SK-N-MC (cell line): ENCODE results near the gene ZNF107.
"Not testable (repeated sequence)": the region's sequence is repeated elsewhere in the genome, so short reads cannot be mapped to it uniquely, and the experiment has no call there.

Experiments
- DNase-seq: peaks from one replicate; pipeline ENCODE4 v3.0.0-alpha.2; 2011; ENCODE audit warnings: low read depth, low spot score
- H3K27ac ChIP-seq: fragments of 200-600 bp; sonication (generic); 2 replicates; pipeline ENCODE4 v1.5.1; 2016; ENCODE audit warnings: mixed run types
- H3K36me3 ChIP-seq: fragments of 200-600 bp; sonication (generic); 2 replicates; pipeline ENCODE4 v1.6.1; 2017; ENCODE audit warnings: antibody characterized with exemption, low read length, mixed read lengths; ENCODE audit not compliant: insufficient read depth
- H3K4me3 ChIP-seq: fragments of 200-600 bp; sonication (generic); 2 replicates; pipeline ENCODE4 v1.5.1; 2016
- H3K9ac ChIP-seq: fragments of 200-600 bp; sonication (generic); 2 replicates; pipeline ENCODE4 v1.8.0; 2017; ENCODE audit warnings: mixed run types, mixed read lengths; ENCODE audit not compliant: insufficient read length
- H3K9me3 ChIP-seq: fragments of 200-600 bp; sonication (generic); 2 replicates; pipeline ENCODE4 v1.6.1; 2017; ENCODE audit warnings: low read depth, mild to moderate bottlenecking, antibody characterized with exemption, low read length, moderate library complexity, mixed read lengths
- EZH2 ChIP-seq: fragments of 200-600 bp; sonication (generic); IDR thresholded peaks from one replicate; pipeline ENCODE4 v1.6.1; 2017; ENCODE audit warnings: antibody characterized with exemption
- FOXP2 ChIP-seq: optimal IDR thresholded peaks from 2 replicates; pipeline ENCODE3; 2011; ENCODE audit warnings: mild to moderate bottlenecking, moderate library complexity; ENCODE audit not compliant: insufficient read depth; ENCODE audit errors: extremely low read length, control extremely low read depth
- POLR2AphosphoS5 ChIP-seq: IDR thresholded peaks from 2 replicates; pipeline ENCODE4 v1.6.1; 2012; ENCODE audit warnings: mild to moderate bottlenecking, low read depth, low read length, borderline replicate concordance

Gene ZNF107

GRCh38 chr7:64686493-64687184, 20.7 kb downstream of the ZNF107 start:
- DNase-seq: no peak

GRCh38 chr7:64687249-64687648, 21.3 kb downstream of the ZNF107 start:
- TF ChIP-seq POLR2AphosphoS5 (no peak), EZH2 (no peak), FOXP2 (no peak)
- DNase-seq: no peak
- no peaks in the 10 kb centered on the region for H3K9me3 ChIP-seq
- H3K36me3 ChIP-seq: peaks cover 74% of the 10 kb centered on the region
- H3K9ac ChIP-seq: no peak overlapping the region
- no peak overlapping the region for H3K4me3 ChIP-seq
- H3K27ac ChIP-seq: no peak overlapping the region

More at GRCh38 chr7:64686493-64687184, 20.7 kb downstream of the ZNF107 start:
- TF ChIP-seq EZH2 (no peak), POLR2AphosphoS5 (no peak), FOXP2 (no peak)
- H3K27ac ChIP-seq: no peak overlapping the region
- H3K9me3 ChIP-seq: 0 out of 2 replicates have a peak, but pooled peaks cover 2% of the 10 kb centered on the region
- peaks cover 74% of the 10 kb centered on the region for H3K36me3 ChIP-seq
- no peak overlapping the region for H3K4me3 ChIP-seq
- H3K9ac ChIP-seq: no peak overlapping the region

- no peak overlapping the region for H3K4me3 ChIP-seq
- H3K36me3 ChIP-seq: peaks cover 67% of the 10 kb centered on the region
- no peaks in the 10 kb centered on the region; the same call in 1 of the 2 replicates for H3K9me3 ChIP-seq
- H3K27ac ChIP-seq: no peak overlapping the region
- TF ChIP-seq EZH2 (no peak), POLR2AphosphoS5 (no peak), FOXP2 (no peak)
- no peak for DNase-seq
- H3K9ac ChIP-seq: no peak overlapping the region
Observed at GRCh38 chr7:64688988-64689387, 23.1 kb downstream of the ZNF107 start.

- Histone ChIP-seq H3K27ac (no peak overlapping the region), H3K36me3 (peaks cover 54% of the 10 kb centered on the region), H3K4me3 (no peak overlapping the region), H3K9me3 (no peaks in the 10 kb centered on the region; the same call in 1 of the 2 replicates), H3K9ac (no peak overlapping the region)
- TF ChIP-seq FOXP2 (no peak), POLR2AphosphoS5 (no peak), EZH2 (no peak)
- no peak for DNase-seq
Observed at GRCh38 chr7:64691831-64692230, 25.9 kb downstream of the ZNF107 start.

GRCh38 chr7:64697863-64698262, 31.9 kb downstream of the ZNF107 start:
- H3K36me3 ChIP-seq: peaks cover 28% of the 10 kb centered on the region
- not testable (repeated sequence) for H3K9ac ChIP-seq, H3K27ac ChIP-seq, H3K4me3 ChIP-seq, DNase-seq, H3K9me3 ChIP-seq

- Histone ChIP-seq H3K9me3 (peaks cover 16% of the 10 kb centered on the region), H3K4me3 (no peak overlapping the region), H3K36me3 (peaks cover 14% of the 10 kb centered on the region; the same call in 1 of the 2 replicates), H3K9ac (no peak overlapping the region), H3K27ac (no peak overlapping the region)
- TF ChIP-seq EZH2 (no peak), FOXP2 (no peak), POLR2AphosphoS5 (no peak)
- no peak for DNase-seq
Observed at GRCh38 chr7:64706625-64707292, 40.8 kb downstream of the ZNF107 start.

- H3K27ac ChIP-seq, H3K9me3 ChIP-seq, H3K9ac ChIP-seq, DNase-seq, H3K36me3 ChIP-seq, H3K4me3 ChIP-seq: not testable (repeated sequence)
Observed at GRCh38 chr7:64717896-64718295, 52.0 kb downstream of the ZNF107 start.

- Histone ChIP-seq H3K27ac (no peak overlapping the region), H3K9ac (no peak overlapping the region), H3K9me3 (no peaks in the 10 kb centered on the region), H3K4me3 (no peak overlapping the region), H3K36me3 (no peaks in the 10 kb centered on the region)
- TF ChIP-seq POLR2AphosphoS5: no peak
- no peak for TF ChIP-seq FOXP2
- no peak for TF ChIP-seq EZH2
- DNase-seq: no peak
Observed at GRCh38 chr7:64729089-64729848, 63.3 kb downstream of the ZNF107 start.
